H1 (cell line): ENCODE data around the gene SLC17A3. TPM values are rescaled to one million over a fixed set of nuclear protein-coding genes. Genes with fewer than 3 reads are reported as not detected.

ENCODE experiments used
- CTCF ChIA-PET: fragments of 300-600 bp; sonication (Branson Sonifier 250); formaldehyde crosslinking; loops from one replicate; lab custom pipeline; 2021; ENCODE audit not compliant: partially characterized antibody; lab: Charles Lee
- POLR2A ChIA-PET: fragments of 300-600 bp; sonication (Branson Sonifier 250); formaldehyde crosslinking; loops from one replicate; lab custom pipeline; 2021; ENCODE audit warnings: inconsistent platforms; ENCODE audit not compliant: partially characterized antibody; lab: Charles Lee
- DNase-seq, 2 experiments: peaks; one replicate each; pipeline versions ENCODE4 v3.0.0 to v3.0.0-alpha.2; 2010 to 2022; ENCODE audit warnings: low spot score in 2 of 2, low read depth in 1 of 2, mixed read lengths in 1 of 2
- FAIRE-seq: peaks from 2 replicates; lab custom pipeline; 2011; peaks lifted over from hg19 to GRCh38; lab: Jason Lieb, UNC
- H2AFZ ChIP-seq: 2 replicates; pipeline ENCODE4 v1.8.1; 2012; ENCODE audit warnings: low read length, inconsistent platforms
- H2AK5ac ChIP-seq: 2 replicates; pipeline ENCODE4 v1.6.1; 2013; ENCODE audit warnings: low read depth, low read length
- H2BK120ac ChIP-seq: replicated peaks from 2 replicates; pipeline ENCODE3; 2013; ENCODE audit warnings: low read depth, low read length, inconsistent platforms
- H2BK12ac ChIP-seq: 2 replicates; pipeline ENCODE4 v1.6.1; 2013; ENCODE audit warnings: low read depth, low read length
- H2BK15ac ChIP-seq: 2 replicates; pipeline ENCODE4 v1.6.1; 2013; ENCODE audit warnings: low read length
- H2BK20ac ChIP-seq: 2 replicates; pipeline ENCODE4 v1.6.1; 2013; ENCODE audit warnings: low read length
- H2BK5ac ChIP-seq: 2 replicates; pipeline ENCODE4 v1.6.1; 2013; ENCODE audit warnings: low read depth, low read length
- H3K14ac ChIP-seq: 2 replicates; pipeline ENCODE4 v1.6.1; 2013; ENCODE audit warnings: inconsistent platforms; ENCODE audit not compliant: insufficient read length
- H3K18ac ChIP-seq: 2 replicates; pipeline ENCODE4 v1.6.1; 2013; ENCODE audit warnings: low read length; ENCODE audit errors: extremely low read depth
- H3K23ac ChIP-seq: 2 replicates; pipeline ENCODE4 v1.6.1; 2013; ENCODE audit warnings: inconsistent platforms; ENCODE audit not compliant: insufficient read length
- H3K23me2 ChIP-seq: 2 replicates; pipeline ENCODE4 v1.6.1; 2013; ENCODE audit warnings: low read depth, low read length
- H3K27ac ChIP-seq: 2 replicates; pipeline ENCODE4 v1.6.1; 2011; ENCODE audit warnings: low read depth, low read length, inconsistent platforms
- H3K27me3 ChIP-seq, 4 experiments: replicated peaks in 1 of 4; 1 replicate in 1 of 4; 2 replicates in 3 of 4; pipeline versions ENCODE4 v1.6.1 to v1.8.1; 2011 to 2013; ENCODE audit warnings: low read length in 3 of 4, mild to moderate bottlenecking in 3 of 4, inconsistent platforms in 2 of 4, mixed read lengths in 2 of 4, moderate library complexity in 1 of 4; ENCODE audit not compliant: control insufficient read depth in 3 of 4, insufficient read depth in 3 of 4; ENCODE audit errors: extremely low read depth in 1 of 4
- H3K36me3 ChIP-seq, 4 experiments: 2 replicates each; pipeline versions ENCODE4 v1.6.1 to v1.8.1; 2011 to 2013; ENCODE audit warnings: mild to moderate bottlenecking in 4 of 4, low read length in 3 of 4, moderate library complexity in 2 of 4, control low read depth in 1 of 4, inconsistent platforms in 1 of 4; ENCODE audit not compliant: insufficient read depth in 4 of 4, control insufficient read depth in 2 of 4
- H3K4ac ChIP-seq: replicated peaks from 2 replicates; pipeline ENCODE3; 2013; ENCODE audit warnings: low read length, low read depth, mixed read lengths, inconsistent platforms; ENCODE audit not compliant: insufficient read length
- H3K4me1 ChIP-seq, 4 experiments: replicated peaks in 1 of 4; 1 replicate in 1 of 4; 2 replicates in 3 of 4; pipeline versions ENCODE4 v1.6.1 to v1.8.1; 2011 to 2013; ENCODE audit warnings: low read length in 3 of 4, inconsistent platforms in 2 of 4, mixed read lengths in 1 of 4; ENCODE audit not compliant: insufficient read depth in 4 of 4, control insufficient read depth in 3 of 4
- H3K4me2 ChIP-seq, 2 experiments: 2 replicates each; pipeline versions ENCODE4 v1.6.1 to v1.8.1; 2011 to 2013; ENCODE audit warnings: low read depth in 2 of 2, low read length in 2 of 2, control low read depth in 1 of 2, inconsistent platforms in 1 of 2, mild to moderate bottlenecking in 1 of 2; ENCODE audit not compliant: insufficient read depth in 1 of 2
- H3K4me3 ChIP-seq, 4 experiments: fragments of 200-600, 300-600 bp in 1 of 4; sonication (generic), shearing (Covaris generic), sonication (Bioruptor Twin) in 1 of 4; 2 replicates each; pipeline versions ENCODE4 v1.5.1 to v1.8.1; 2011 to 2016; ENCODE audit warnings: low read length in 4 of 4, low read depth in 3 of 4, control low read depth in 2 of 4, inconsistent platforms in 2 of 4, mild to moderate bottlenecking in 2 of 4, mixed read lengths in 1 of 4, moderate library complexity in 1 of 4; ENCODE audit not compliant: insufficient read depth in 2 of 4; ENCODE audit errors: extremely low read depth in 1 of 4
- H3K56ac ChIP-seq: replicated peaks from 2 replicates; pipeline ENCODE3; 2013; ENCODE audit warnings: low read depth, mild to moderate bottlenecking, mixed read lengths, low read length, inconsistent platforms; ENCODE audit not compliant: insufficient read length
- H3K79me1 ChIP-seq: 2 replicates; pipeline ENCODE4 v1.6.1; 2013; ENCODE audit warnings: low read depth, low read length, control low read depth
- H3K79me2 ChIP-seq, 2 experiments: 2 replicates each; pipeline versions ENCODE4 v1.6.1 to v1.8.1; 2012 to 2013; ENCODE audit warnings: low read length in 2 of 2, mild to moderate bottlenecking in 2 of 2, inconsistent platforms in 1 of 2; ENCODE audit not compliant: insufficient read depth in 2 of 2, control insufficient read depth in 1 of 2
- H3K9ac ChIP-seq, 4 experiments: replicated peaks in 1 of 4; 1 replicate in 1 of 4; 2 replicates in 3 of 4; pipeline versions ENCODE4 v1.6.1 to v1.8.1; 2011 to 2013; ENCODE audit warnings: low read depth in 3 of 4, low read length in 3 of 4, control low read depth in 2 of 4, mild to moderate bottlenecking in 2 of 4, moderate library complexity in 2 of 4, inconsistent platforms in 1 of 4; ENCODE audit errors: extremely low read depth in 1 of 4
- H3K9me3 ChIP-seq, 2 experiments: 2 replicates each; pipeline versions ENCODE4 v1.6.1 to v1.8.1; 2012 to 2013; ENCODE audit warnings: mild to moderate bottlenecking in 2 of 2, moderate library complexity in 2 of 2, control low read depth in 1 of 2, inconsistent platforms in 1 of 2, low read depth in 1 of 2, low read length in 1 of 2, mixed read lengths in 1 of 2; ENCODE audit not compliant: insufficient read depth in 2 of 2
- H4K20me1 ChIP-seq, 2 experiments: replicated peaks in 1 of 2; 2 replicates each; pipeline versions ENCODE3 to v1.8.1; 2011 to 2013; ENCODE audit warnings: inconsistent platforms in 2 of 2, low read length in 2 of 2, mild to moderate bottlenecking in 1 of 2; ENCODE audit not compliant: insufficient read depth in 2 of 2, control insufficient read depth in 1 of 2
- H4K5ac ChIP-seq: 2 replicates; pipeline ENCODE4 v1.6.1; 2013; ENCODE audit warnings: low read length, low read depth, mixed read lengths, inconsistent platforms; ENCODE audit not compliant: insufficient read length
- H4K8ac ChIP-seq: 2 replicates; pipeline ENCODE4 v1.8.0; 2013; ENCODE audit warnings: mild to moderate bottlenecking, moderate library complexity, low read length, inconsistent platforms; ENCODE audit not compliant: insufficient read depth; ENCODE audit errors: extremely low read depth
- H4K91ac ChIP-seq: replicated peaks from 2 replicates; pipeline ENCODE3; 2013; ENCODE audit warnings: low read length, mixed read lengths, inconsistent platforms; ENCODE audit not compliant: insufficient read length
- BCL11A ChIP-seq, 2 experiments: IDR thresholded peaks; one replicate each; pipeline ENCODE4 v1.6.1; 2011; ENCODE audit warnings: low read depth in 2 of 2, low read length in 2 of 2, mild to moderate bottlenecking in 2 of 2
- CBX8 ChIP-seq: fragments of 300-800, 300-1000 bp; sonication (generic); IDR thresholded peaks from 2 replicates; pipeline ENCODE4 v1.7.1; 2016; ENCODE audit warnings: low read depth, low read length, borderline replicate concordance
- E2F6 ChIP-seq: IDR thresholded peaks from 2 replicates; pipeline ENCODE4 v1.6.1; 2012; ENCODE audit warnings: inconsistent platforms
- EGR1 ChIP-seq: IDR thresholded peaks from 2 replicates; pipeline ENCODE4 v1.6.1; 2011; ENCODE audit warnings: low read depth, low read length, borderline replicate concordance
- SP1 ChIP-seq: IDR thresholded peaks from 2 replicates; pipeline ENCODE4 v1.6.1; 2011; ENCODE audit warnings: low read depth, low read length
- TEAD4 ChIP-seq: IDR thresholded peaks from 2 replicates; pipeline ENCODE4 v1.6.1; 2012; ENCODE audit warnings: low read depth, low read length, inconsistent platforms, mixed read lengths
- WGBS, 2 experiments: shearing (Covaris generic) in 1 of 2; methylation state at CpG; one replicate each; pipeline versions ENCODE4 v1.1.6 to v1.1.7; 2013 to 2015; ENCODE audit warnings: low lambda C conversion rate in 2 of 2, mixed read lengths in 2 of 2, inconsistent platforms in 1 of 2, low coverage in 1 of 2, missing lambda C conversion rate in 1 of 2; ENCODE audit not compliant: insufficient replicate concordance in 2 of 2, insufficient coverage in 1 of 2, insufficient read length in 1 of 2; ENCODE audit errors: extremely low coverage in 1 of 2, missing lambda C conversion rate in 1 of 2; 5-methylcytosine and 5-hydroxymethylcytosine counted together
- polyA plus RNA-seq, 7 experiments: library from polyadenylated mRNA; depleted of rRNA in 3 of 7; stranded (reverse) in 5 of 7; unstranded in 2 of 7; fragments of >200 nt in 5 of 7; fragments of 200-250 nt in 2 of 7; gene quantifications; 1 replicate in 5 of 7; 2 replicates in 1 of 7; 4 replicates in 1 of 7; pipeline versions ENCODE4 v1.2.1 to v1.2.3, GENCODE V29; 2011 to 2013; ENCODE audit warnings: missing spikeins in 2 of 7, mixed read lengths in 2 of 7
- total RNA-seq: library from RNA; stranded (reverse); fragmentation: NEBNext Ultra II Directional; extraction: Animal tissue kit (Norgen Biotek cat#: 25700); gene quantifications from 2 replicates; pipeline ENCODE4 v1.2.1, GENCODE V29; 2021
- TF ChIP-seq, protein P1 (sequence below): IDR thresholded peaks from 2 replicates; pipeline ENCODE4 v1.6.1; 2012; ENCODE audit warnings: low read length, inconsistent platforms

The SLC17A3 gene
- total and polyA plus RNA-seq, 2 of the 8 experiments (the other 6 are each of a cell fraction or from before 2014, with no cell fraction given), result not detected

- no peak for FAIRE-seq
- H4K8ac ChIP-seq, result no peak overlapping the region
- DNase-seq, result no peak
- H2AK5ac ChIP-seq, result no peak overlapping the region
- no peak overlapping the region for H3K4ac ChIP-seq
- no peak overlapping the region for H3K27ac ChIP-seq
- no peak overlapping the region for H2BK15ac ChIP-seq
- no peaks in the 10 kb centered on the region for H3K27me3 ChIP-seq
- H3K4me1 ChIP-seq, result no peaks in the 10 kb centered on the region
- no peak overlapping the region for H3K23ac ChIP-seq
- ChIA-PET CTCF (no interaction called here), POLR2A (no interaction called here)
- no peak overlapping the region for H3K4me3 ChIP-seq
- H3K9me3 ChIP-seq, result no peaks in the 10 kb centered on the region
- no peak overlapping the region for H2BK120ac ChIP-seq
- no peak overlapping the region for H3K9ac ChIP-seq
- no peaks in the 10 kb centered on the region for H3K79me1 ChIP-seq
- H3K79me2 ChIP-seq, result no peaks in the 10 kb centered on the region
- no peak overlapping the region for H4K5ac ChIP-seq
- no peaks in the 10 kb centered on the region for H3K23me2 ChIP-seq
- no peak overlapping the region for H2BK5ac ChIP-seq
- H2BK20ac ChIP-seq, result no peak overlapping the region
- H4K20me1 ChIP-seq, result no peaks in the 10 kb centered on the region
- no peak overlapping the region for H2BK12ac ChIP-seq
- no peak overlapping the region for H3K18ac ChIP-seq
- H3K56ac ChIP-seq, result no peak overlapping the region
- H3K36me3 ChIP-seq, result no peaks in the 10 kb centered on the region
- 89% methylated on average over 3 of the region's 3 CpGs; no CpG with 5 or more reads in 1 of the 2 experiments for WGBS, 2 experiments
- no peak overlapping the region for H3K4me2 ChIP-seq
- no peak overlapping the region for H4K91ac ChIP-seq
- no peak overlapping the region for H3K14ac ChIP-seq
- H2AFZ ChIP-seq, result no peak overlapping the region
- no peak for TF ChIP-seq BCL11A (IDR thresholded peaks at IDR 0.05; ENCODE audit: low read depth in 2 of 2, low read length in 2 of 2)
- TF ChIP-seq CBX8, result no peak
- no peak for TF ChIP-seq E2F6
- TF ChIP-seq TEAD4, result no peak
- no peak for TF ChIP-seq SP1
- TF ChIP-seq, protein P1, sequence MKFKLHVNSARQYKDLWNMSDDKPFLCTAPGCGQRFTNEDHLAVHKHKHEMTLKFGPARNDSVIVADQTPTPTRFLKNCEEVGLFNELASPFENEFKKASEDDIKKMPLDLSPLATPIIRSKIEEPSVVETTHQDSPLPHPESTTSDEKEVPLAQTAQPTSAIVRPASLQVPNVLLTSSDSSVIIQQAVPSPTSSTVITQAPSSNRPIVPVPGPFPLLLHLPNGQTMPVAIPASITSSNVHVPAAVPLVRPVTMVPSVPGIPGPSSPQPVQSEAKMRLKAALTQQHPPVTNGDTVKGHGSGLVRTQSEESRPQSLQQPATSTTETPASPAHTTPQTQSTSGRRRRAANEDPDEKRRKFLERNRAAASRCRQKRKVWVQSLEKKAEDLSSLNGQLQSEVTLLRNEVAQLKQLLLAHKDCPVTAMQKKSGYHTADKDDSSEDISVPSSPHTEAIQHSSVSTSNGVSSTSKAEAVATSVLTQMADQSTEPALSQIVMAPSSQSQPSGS, result no peak
- no peak for TF ChIP-seq EGR1
Observed at GRCh38 chr6:25913741-25914140, 39.7 kb upstream of the SLC17A3 start.
